ENCODE data around the gene VSIR.

VSIR gene

GRCh38 chr10:71712170-71712569, 61.1 kb downstream of the VSIR start:
- TF ChIP-seq CTCF (IDR thresholded peaks at IDR 0.05; ENCODE audit: low read depth, low read length) (no peak), MYC (IDR thresholded peaks at IDR 0.05; ENCODE audit: low read depth, low read length) (no peak), POLR2A (IDR thresholded peaks at IDR 0.05; ENCODE audit: extremely low read depth, insufficient read length) (no peak), MAX (IDR thresholded peaks at IDR 0.05; ENCODE audit: low read depth, low read length) (no peak)
- no peak for DNase-seq (ENCODE audit: low read depth)
- no peak overlapping the region for H3K4me3 ChIP-seq (ENCODE audit: low read depth, low read length)

GRCh38 chr10:71711052-71711623, 62.2 kb downstream of the VSIR start:
- peak; percentile 49 for DNase-seq (ENCODE audit: low read depth)
- H3K4me3 ChIP-seq (ENCODE audit: low read depth, low read length): no peak overlapping the region
- TF ChIP-seq MYC (IDR thresholded peaks at IDR 0.05; ENCODE audit: low read depth, low read length) (no peak), POLR2A (IDR thresholded peaks at IDR 0.05; ENCODE audit: extremely low read depth, insufficient read length) (no peak), MAX (IDR thresholded peaks at IDR 0.05; ENCODE audit: low read depth, low read length) (no peak), CTCF (IDR thresholded peaks at IDR 0.05; ENCODE audit: low read depth, low read length) (no peak)

- H3K4me3 ChIP-seq (ENCODE audit: low read depth, low read length): no peak overlapping the region
Measured at GRCh38 chr10:71710519-71710918, 62.8 kb downstream of the VSIR start.

GRCh38 chr10:71708897-71709882, 64.1 kb downstream of the VSIR start:
- H3K4me3 ChIP-seq (ENCODE audit: low read depth, low read length): no peak overlapping the region
- TF ChIP-seq MAX (IDR thresholded peaks at IDR 0.05; ENCODE audit: low read depth, low read length) (no peak), CTCF (IDR thresholded peaks at IDR 0.05; ENCODE audit: low read depth, low read length) (no peak), MYC (IDR thresholded peaks at IDR 0.05; ENCODE audit: low read depth, low read length) (no peak), POLR2A (IDR thresholded peaks at IDR 0.05; ENCODE audit: extremely low read depth, insufficient read length) (no peak)
- DNase-seq (ENCODE audit: low read depth): no peak

More at GRCh38 chr10:71710519-71710918, 62.8 kb downstream of the VSIR start:
- no peak for DNase-seq (ENCODE audit: low read depth)
- TF ChIP-seq MAX (IDR thresholded peaks at IDR 0.05; ENCODE audit: low read depth, low read length) (no peak), POLR2A (IDR thresholded peaks at IDR 0.05; ENCODE audit: extremely low read depth, insufficient read length) (no peak), MYC (IDR thresholded peaks at IDR 0.05; ENCODE audit: low read depth, low read length) (no peak), CTCF (IDR thresholded peaks at IDR 0.05; ENCODE audit: low read depth, low read length) (no peak)

- DNase-seq (ENCODE audit: low read depth): peak; percentile 71
- H3K4me3 ChIP-seq (ENCODE audit: low read depth, low read length): no peak overlapping the region
- no peak for TF ChIP-seq MYC (IDR thresholded peaks at IDR 0.05; ENCODE audit: low read depth, low read length)
- TF ChIP-seq POLR2A (IDR thresholded peaks at IDR 0.05; ENCODE audit: extremely low read depth, insufficient read length): no peak
- TF ChIP-seq CTCF (IDR thresholded peaks at IDR 0.05; ENCODE audit: low read depth, low read length): peak; percentile 93
- peak; percentile 42; the same call in 1 of the 2 replicates for TF ChIP-seq MAX (IDR thresholded peaks at IDR 0.05; ENCODE audit: low read depth, low read length)
Measured at GRCh38 chr10:71708301-71708703, 65.0 kb downstream of the VSIR start.
